VCaP (cell line): Measurements from ENCODE around the gene ARID3C.

Experiments
- H3K27ac ChIP-seq: fragments of 450-650 bp; 2 replicates; pipeline ENCODE4 v1.5.1; 2017
- TF ChIP-seq, protein P1 (sequence below): fragments of 450-650 bp; conservative IDR thresholded peaks from 2 replicates; pipeline ENCODE4 v1.5.1; 2017; ENCODE audit warnings: mild to moderate bottlenecking, moderate library complexity

Gene ARID3C

DNA sequence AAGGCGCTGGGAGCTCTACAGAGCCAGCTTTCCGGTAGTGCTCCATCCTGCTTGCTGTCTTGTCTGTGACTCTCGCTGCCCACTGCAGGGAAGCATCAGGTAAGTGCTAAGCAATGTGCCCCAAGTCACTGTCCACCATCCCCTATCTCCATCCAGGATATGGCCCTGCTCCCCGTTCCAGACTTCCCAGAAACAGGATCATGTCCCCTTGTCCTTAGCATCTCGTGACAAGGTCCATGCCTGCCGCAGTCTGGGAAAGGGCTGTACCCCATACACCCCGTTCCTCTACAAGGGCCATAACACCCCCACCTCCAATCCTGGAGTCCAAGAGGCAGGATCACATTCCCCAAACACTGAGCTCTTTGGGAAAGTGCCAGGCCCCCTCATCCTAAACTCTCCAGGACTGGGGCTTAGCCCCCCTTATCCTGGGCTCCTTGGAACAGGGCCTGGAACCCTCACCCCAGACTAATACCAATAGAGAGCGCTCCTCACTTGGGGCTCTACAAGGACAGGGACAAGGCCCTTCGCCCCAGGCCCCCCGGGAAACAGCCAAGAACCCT is 17.5 kb downstream of the ARID3C start:
- TF ChIP-seq, protein P1, sequence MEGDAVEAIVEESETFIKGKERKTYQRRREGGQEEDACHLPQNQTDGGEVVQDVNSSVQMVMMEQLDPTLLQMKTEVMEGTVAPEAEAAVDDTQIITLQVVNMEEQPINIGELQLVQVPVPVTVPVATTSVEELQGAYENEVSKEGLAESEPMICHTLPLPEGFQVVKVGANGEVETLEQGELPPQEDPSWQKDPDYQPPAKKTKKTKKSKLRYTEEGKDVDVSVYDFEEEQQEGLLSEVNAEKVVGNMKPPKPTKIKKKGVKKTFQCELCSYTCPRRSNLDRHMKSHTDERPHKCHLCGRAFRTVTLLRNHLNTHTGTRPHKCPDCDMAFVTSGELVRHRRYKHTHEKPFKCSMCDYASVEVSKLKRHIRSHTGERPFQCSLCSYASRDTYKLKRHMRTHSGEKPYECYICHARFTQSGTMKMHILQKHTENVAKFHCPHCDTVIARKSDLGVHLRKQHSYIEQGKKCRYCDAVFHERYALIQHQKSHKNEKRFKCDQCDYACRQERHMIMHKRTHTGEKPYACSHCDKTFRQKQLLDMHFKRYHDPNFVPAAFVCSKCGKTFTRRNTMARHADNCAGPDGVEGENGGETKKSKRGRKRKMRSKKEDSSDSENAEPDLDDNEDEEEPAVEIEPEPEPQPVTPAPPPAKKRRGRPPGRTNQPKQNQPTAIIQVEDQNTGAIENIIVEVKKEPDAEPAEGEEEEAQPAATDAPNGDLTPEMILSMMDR, result no peak
- peak overlapping the region; percentile 93 for H3K27ac ChIP-seq

DNA sequence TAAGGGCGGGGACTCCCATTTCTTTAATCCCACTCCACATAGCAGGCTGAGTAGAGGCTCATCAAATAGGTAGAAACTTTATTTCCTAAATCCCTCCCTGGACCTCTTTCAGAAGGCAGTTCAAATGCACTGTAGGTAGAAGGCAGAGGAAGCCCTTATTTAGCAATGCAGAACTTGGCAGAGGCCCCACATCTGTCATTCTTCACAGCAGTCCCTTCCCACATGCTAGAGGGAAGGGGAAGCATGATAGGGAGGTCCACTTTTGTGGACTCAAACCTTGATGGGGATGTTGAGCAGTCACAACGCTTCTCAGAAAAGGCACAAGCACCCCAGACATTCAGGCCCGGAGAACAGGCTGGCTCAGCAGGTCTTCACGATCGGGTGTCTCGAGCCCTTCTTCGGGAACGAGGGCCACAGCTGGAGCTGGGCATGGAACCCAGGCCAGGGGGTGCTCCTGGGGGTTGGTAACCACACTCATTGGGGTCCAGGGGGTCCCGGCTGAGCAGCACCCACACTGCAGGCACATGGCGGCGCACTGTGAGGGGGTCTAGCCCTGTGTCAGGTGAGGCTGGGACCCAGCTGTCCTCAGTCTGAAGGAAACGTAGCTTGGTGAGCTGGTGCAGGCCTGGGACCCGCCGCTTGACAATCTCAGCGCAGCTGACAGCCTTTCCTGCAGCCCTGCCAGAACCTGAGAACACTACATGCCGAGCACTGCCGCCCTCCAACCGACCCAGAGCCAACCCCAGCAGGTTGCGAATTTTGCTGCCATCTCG is 18.2 kb downstream of the ARID3C start:
- H3K27ac ChIP-seq, result peak overlapping the region; percentile 93
- TF ChIP-seq, protein P1, result no peak

DNA sequence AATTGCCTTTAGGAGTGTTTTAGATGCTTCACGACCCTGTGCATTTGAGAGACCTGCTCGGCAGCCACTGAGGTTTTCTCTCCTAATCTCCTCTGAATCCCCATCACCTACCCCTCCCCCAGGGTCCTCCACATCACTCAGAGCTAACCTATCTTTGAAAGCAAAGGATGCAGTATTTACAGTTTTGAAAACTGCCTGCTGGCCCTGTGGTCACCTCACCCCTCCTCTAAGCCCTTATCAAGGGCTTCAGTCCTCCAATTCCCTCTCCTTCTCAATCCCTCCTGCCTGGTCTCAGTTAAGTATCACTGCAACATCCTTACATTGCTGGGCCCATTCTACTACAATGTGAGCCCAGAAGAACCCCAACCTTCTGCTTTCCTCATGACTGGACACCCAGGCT is 21.5 kb downstream of the ARID3C start:
- no peak overlapping the region for H3K27ac ChIP-seq
- TF ChIP-seq, protein P1, result no peak

DNA sequence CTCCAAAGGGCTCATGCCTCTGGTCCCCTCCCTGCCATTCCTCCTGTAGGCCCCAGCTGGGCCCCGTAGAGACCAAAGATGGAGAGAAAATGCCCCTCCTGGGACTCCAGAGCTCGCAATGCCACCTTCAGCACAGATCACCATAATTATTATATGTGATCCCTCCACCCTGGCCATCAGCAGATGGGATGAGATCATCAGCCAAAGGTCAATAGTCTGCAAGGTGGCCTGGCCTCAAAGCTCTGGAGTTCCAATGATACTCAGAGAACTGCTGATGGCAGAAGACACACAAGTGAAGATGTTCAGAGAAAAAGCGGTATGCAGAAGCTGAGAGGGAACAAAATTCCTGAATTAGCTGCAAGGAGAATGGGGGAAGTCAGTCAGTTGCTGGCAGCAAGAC is 22.0 kb downstream of the ARID3C start:
- no peak overlapping the region for H3K27ac ChIP-seq
- TF ChIP-seq, protein P1, result no peak

DNA sequence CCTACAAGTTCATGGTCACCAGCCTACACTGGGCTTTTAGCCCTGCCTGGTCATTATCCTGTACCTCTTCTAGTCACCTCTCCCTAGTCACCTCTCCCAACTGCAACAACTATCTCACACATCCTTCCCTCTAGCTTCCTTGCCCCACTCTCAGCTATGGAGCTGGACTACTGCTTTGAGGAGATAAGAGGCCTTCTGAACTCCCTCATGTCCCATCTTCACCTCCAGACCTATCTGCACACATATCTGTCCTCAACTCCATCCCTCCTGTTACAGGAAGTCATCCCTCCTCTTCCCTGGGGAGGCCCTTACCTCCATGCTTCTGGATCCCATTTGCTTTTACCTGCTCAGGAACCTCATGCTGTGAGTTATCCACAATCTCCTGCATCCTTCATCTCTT is 22.7 kb downstream of the ARID3C start:
- no peak overlapping the region for H3K27ac ChIP-seq
- TF ChIP-seq, protein P1, result no peak

DNA sequence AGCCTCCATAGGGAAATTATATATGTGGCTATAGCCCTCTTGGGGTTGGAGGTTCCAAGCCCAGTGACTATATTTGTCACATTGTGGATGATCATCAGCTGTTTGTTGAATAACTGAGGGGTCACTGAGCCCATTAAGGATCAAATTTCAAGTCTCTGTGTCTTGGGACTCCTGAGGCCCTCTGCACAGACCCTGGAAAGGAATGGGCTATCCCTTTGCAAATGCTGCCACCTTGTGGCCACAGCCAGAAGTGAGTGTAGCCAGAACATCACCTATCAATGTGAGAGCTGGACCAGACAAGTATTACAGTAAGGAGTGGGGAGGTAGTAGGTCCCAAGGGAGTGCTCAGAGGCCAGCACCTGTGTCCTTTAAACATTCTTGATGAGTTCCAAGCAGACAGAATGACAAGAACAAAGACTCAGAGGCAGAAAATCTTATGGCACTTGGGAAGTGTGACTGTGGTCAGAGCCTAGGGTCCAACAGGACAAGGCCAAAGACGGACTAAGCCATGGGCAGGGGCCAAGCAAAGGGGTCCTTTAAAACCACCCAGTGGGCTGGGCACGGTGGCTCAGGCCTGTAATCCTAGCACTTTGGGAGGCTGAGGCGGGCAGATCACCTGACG is 25.1 kb downstream of the ARID3C start:
- TF ChIP-seq, protein P1, result peak; percentile 93

DNA sequence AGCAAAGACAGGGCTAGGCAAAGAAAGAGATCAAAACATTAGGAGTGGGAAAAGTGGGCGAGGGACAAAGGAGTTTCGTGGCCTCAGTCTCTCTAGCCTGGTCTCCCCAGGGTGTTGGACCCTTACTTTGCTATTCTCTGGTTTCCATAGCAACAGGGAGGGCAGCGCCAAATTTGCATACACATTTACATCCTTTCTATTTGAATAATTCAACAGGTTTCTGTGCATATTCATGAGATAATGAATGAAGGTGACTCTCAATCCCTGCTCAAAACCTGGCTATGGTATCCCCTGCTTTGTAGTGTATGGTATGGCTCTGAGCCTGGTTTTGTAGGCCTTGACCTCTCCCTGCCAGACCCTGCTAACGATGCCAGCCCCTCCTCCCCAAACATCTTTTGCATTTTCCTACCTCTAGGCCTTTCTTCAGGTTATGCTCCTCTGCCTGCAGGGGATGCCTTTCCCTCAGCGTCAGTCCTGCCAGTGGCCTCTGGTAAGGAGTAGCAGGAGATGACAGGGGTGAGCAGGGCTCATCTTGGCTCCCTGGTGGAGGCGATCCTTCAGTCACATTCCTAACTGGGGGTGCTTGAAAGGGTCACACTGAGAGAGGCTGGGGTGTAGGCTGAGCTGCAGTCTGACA is 26.8 kb downstream of the ARID3C start:
- H3K27ac ChIP-seq, result no peak overlapping the region
- TF ChIP-seq, protein P1, result no peak

More for the DNA sequence above, 25.1 kb downstream of the ARID3C start:
- H3K27ac ChIP-seq, result no peak overlapping the region
